Measurements from ENCODE around the gene CD14.
"Not testable (repeated sequence)": the region's sequence is repeated elsewhere in the genome, so short reads cannot be mapped to it uniquely, and the experiment has no call there.

Gene CD14

DNA sequence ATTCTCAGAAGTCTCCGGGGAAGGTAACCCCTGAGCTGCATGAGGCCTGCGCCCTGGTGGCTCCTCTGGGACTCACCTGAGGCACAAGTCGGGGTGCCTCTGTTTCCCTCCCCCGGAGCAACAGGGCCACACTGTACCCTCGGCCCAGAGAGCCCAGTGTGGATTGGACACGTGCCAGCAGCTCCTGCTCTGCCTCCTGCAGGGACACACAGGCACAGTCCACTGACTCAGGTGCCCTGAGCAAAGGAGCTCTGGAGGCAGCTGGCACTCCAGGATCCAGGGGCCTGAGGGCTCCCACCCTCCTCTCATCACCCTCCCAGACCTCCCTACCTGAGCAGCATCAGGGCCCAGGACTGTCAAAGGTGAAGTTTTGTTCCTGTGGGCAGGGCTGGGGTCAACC is 38.8 kb downstream of the CD14 start:
- Histone ChIP-seq H3K27me3 (ENCODE audit: insufficient read depth, low read length) (no peaks in the 10 kb centered on the region), H3K4me3 (ENCODE audit: low read depth, low read length, poor library complexity, severe bottlenecking) (no peak overlapping the region), H3K9me3 (ENCODE audit: low read length) (no peaks in the 10 kb centered on the region), H3K4me1 (ENCODE audit: insufficient read depth, low read length, severe bottlenecking) (no peaks in the 10 kb centered on the region), H3K27ac (ENCODE audit: low read depth, low read length, poor library complexity, severe bottlenecking) (no peak overlapping the region), H3K4me2 (ENCODE audit: low read length) (no peak overlapping the region), H2AFZ (ENCODE audit: low read length) (no peak overlapping the region), H3F3A (ENCODE audit: insufficient read depth, low read length) (no peaks in the 10 kb centered on the region), H4K20me1 (ENCODE audit: insufficient read depth, low read length) (no peaks in the 10 kb centered on the region), H3K36me3 (ENCODE audit: insufficient read depth, low read length) (no peaks in the 10 kb centered on the region), H3K9ac (ENCODE audit: low read length) (no peak overlapping the region), H3K9me2 (ENCODE audit: low read depth, low read length) (no peaks in the 10 kb centered on the region), H3K79me2 (ENCODE audit: insufficient read depth, low read length) (no peaks in the 10 kb centered on the region)
- TF ChIP-seq, protein P1, sequence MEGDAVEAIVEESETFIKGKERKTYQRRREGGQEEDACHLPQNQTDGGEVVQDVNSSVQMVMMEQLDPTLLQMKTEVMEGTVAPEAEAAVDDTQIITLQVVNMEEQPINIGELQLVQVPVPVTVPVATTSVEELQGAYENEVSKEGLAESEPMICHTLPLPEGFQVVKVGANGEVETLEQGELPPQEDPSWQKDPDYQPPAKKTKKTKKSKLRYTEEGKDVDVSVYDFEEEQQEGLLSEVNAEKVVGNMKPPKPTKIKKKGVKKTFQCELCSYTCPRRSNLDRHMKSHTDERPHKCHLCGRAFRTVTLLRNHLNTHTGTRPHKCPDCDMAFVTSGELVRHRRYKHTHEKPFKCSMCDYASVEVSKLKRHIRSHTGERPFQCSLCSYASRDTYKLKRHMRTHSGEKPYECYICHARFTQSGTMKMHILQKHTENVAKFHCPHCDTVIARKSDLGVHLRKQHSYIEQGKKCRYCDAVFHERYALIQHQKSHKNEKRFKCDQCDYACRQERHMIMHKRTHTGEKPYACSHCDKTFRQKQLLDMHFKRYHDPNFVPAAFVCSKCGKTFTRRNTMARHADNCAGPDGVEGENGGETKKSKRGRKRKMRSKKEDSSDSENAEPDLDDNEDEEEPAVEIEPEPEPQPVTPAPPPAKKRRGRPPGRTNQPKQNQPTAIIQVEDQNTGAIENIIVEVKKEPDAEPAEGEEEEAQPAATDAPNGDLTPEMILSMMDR (IDR thresholded peaks at IDR 0.05; ENCODE audit: low read length), result no peak
- TF ChIP-seq EZH2 (IDR thresholded peaks at IDR 0.05; ENCODE audit: borderline replicate concordance, low read length), result no peak

DNA sequence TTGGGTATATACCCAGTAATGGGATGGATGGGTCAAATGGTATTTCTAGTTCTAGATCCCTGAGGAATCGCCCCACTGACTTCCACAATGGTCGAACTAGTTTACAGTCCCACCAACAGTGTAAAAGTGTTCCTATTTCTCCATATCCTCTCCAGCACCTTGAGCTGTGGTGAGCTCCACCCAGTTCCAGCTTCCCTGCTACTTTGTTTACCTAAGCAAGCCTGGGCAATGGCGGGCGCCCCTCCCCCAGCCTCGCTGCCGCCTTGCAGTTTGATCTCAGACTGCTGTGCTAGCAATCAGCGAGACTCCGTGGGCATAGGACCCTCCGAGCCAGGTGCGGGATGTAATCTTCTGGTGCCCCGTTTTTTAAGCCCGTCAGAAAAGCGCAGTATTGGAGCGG is 39.9 kb downstream of the CD14 start:
- not testable (repeated sequence) for H3K79me2 ChIP-seq (ENCODE audit: insufficient read depth, low read length); H3F3A ChIP-seq (ENCODE audit: insufficient read depth, low read length); H3K4me3 ChIP-seq (ENCODE audit: low read depth, low read length, poor library complexity, severe bottlenecking); H3K9me2 ChIP-seq (ENCODE audit: low read depth, low read length); H3K36me3 ChIP-seq (ENCODE audit: insufficient read depth, low read length); H2AFZ ChIP-seq (ENCODE audit: low read length); H3K4me2 ChIP-seq (ENCODE audit: low read length); H3K4me1 ChIP-seq (ENCODE audit: insufficient read depth, low read length, severe bottlenecking); H3K27me3 ChIP-seq (ENCODE audit: insufficient read depth, low read length); H4K20me1 ChIP-seq (ENCODE audit: insufficient read depth, low read length); H3K27ac ChIP-seq (ENCODE audit: low read depth, low read length, poor library complexity, severe bottlenecking); H3K9me3 ChIP-seq (ENCODE audit: low read length); H3K9ac ChIP-seq (ENCODE audit: low read length)

DNA sequence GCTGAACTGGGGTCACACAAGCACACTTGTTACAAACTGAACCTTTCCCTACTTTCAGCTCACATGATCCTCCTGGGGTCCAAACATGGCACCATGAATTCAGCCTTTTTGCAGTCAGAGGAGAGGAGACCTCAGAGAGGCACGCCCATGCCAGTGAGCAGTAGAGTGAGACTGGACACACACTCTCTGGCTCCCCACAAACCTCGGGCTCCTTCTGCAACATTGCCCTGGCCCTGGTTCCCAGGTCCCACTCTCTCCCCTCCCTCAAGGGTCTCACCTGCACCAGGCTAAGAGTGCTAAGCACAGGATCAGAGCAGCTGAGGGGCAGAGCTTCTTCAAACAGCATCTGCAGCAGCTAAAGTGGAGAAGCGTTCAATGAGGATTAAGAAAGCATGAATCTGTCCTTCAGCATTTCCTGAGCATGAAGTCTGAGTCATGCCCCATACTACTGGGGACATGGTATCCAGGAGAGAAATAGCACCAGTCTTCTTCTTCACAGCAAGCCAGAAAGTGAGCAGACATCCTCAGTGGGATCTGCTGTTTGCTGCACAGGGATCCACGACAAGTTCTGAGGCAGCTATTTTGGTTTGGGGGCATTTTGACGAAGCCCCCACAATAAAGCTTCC is 41.1 kb downstream of the CD14 start:
- H3F3A ChIP-seq (ENCODE audit: insufficient read depth, low read length), result no peaks in the 10 kb centered on the region
- no peak overlapping the region for H3K4me3 ChIP-seq (ENCODE audit: low read depth, low read length, poor library complexity, severe bottlenecking)
- H3K9me2 ChIP-seq (ENCODE audit: low read depth, low read length), result no peaks in the 10 kb centered on the region
- no peak overlapping the region for H2AFZ ChIP-seq (ENCODE audit: low read length)
- H3K27me3 ChIP-seq (ENCODE audit: insufficient read depth, low read length), result no peaks in the 10 kb centered on the region
- H3K27ac ChIP-seq (ENCODE audit: low read depth, low read length, poor library complexity, severe bottlenecking), result no peak overlapping the region
- no peaks in the 10 kb centered on the region for H3K79me2 ChIP-seq (ENCODE audit: insufficient read depth, low read length)
- H3K4me1 ChIP-seq (ENCODE audit: insufficient read depth, low read length, severe bottlenecking), result no peaks in the 10 kb centered on the region
- TF ChIP-seq, protein P1 (IDR thresholded peaks at IDR 0.05; ENCODE audit: low read length), result no peak
- no peak for TF ChIP-seq EZH2 (IDR thresholded peaks at IDR 0.05; ENCODE audit: borderline replicate concordance, low read length)
- no peak overlapping the region for H3K4me2 ChIP-seq (ENCODE audit: low read length)
- H4K20me1 ChIP-seq (ENCODE audit: insufficient read depth, low read length), result no peaks in the 10 kb centered on the region
- no peak overlapping the region for H3K9ac ChIP-seq (ENCODE audit: low read length)
- no peaks in the 10 kb centered on the region for H3K36me3 ChIP-seq (ENCODE audit: insufficient read depth, low read length)
- H3K9me3 ChIP-seq (ENCODE audit: low read length), result no peaks in the 10 kb centered on the region

DNA sequence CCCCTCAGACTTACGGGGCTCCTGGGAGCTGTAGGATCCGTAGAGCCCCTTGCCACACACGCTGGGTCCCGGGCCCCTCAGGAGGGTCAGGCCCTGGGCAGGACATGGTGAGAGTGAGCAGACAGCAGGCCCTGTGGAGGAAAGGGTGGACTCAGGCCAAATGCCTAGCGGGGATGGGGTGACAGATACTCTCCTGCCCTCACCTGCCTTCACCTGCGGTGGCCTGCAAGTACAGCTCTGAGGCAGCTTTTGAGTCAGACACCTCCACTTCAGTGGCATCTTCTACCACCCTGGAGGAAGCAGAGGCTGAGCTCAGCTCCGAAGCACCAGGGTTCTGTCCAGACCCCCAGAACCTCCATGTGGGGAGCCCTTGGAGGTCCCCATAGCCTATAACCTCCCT is 42.1 kb downstream of the CD14 start:
- H3K4me3 ChIP-seq (ENCODE audit: low read depth, low read length, poor library complexity, severe bottlenecking), result no peak overlapping the region
- TF ChIP-seq, protein P1 (IDR thresholded peaks at IDR 0.05; ENCODE audit: low read length), result no peak
- TF ChIP-seq EZH2 (IDR thresholded peaks at IDR 0.05; ENCODE audit: borderline replicate concordance, low read length), result no peak
- H3K4me1 ChIP-seq (ENCODE audit: insufficient read depth, low read length, severe bottlenecking), result no peaks in the 10 kb centered on the region
- no peaks in the 10 kb centered on the region for H3K79me2 ChIP-seq (ENCODE audit: insufficient read depth, low read length)
- H3K36me3 ChIP-seq (ENCODE audit: insufficient read depth, low read length), result no peaks in the 10 kb centered on the region
- no peaks in the 10 kb centered on the region for H3F3A ChIP-seq (ENCODE audit: insufficient read depth, low read length)
- H4K20me1 ChIP-seq (ENCODE audit: insufficient read depth, low read length), result no peaks in the 10 kb centered on the region
- no peaks in the 10 kb centered on the region for H3K27me3 ChIP-seq (ENCODE audit: insufficient read depth, low read length)
- H3K4me2 ChIP-seq (ENCODE audit: low read length), result no peak overlapping the region
- H3K9me3 ChIP-seq (ENCODE audit: low read length), result no peaks in the 10 kb centered on the region
- no peak overlapping the region for H3K27ac ChIP-seq (ENCODE audit: low read depth, low read length, poor library complexity, severe bottlenecking)
- no peak overlapping the region for H2AFZ ChIP-seq (ENCODE audit: low read length)
- H3K9ac ChIP-seq (ENCODE audit: low read length), result no peak overlapping the region
- no peaks in the 10 kb centered on the region for H3K9me2 ChIP-seq (ENCODE audit: low read depth, low read length)

All from OCI-LY1 (cell line).